Left renal pelvis (tissue), 4 donors: ENCODE measurements around the gene ADGRA1. TPM values are rescaled to one million over a fixed set of nuclear protein-coding genes. Genes with fewer than 3 reads are reported as not detected.
"Not testable (repeated sequence)": the region's sequence is repeated elsewhere in the genome, so short reads cannot be mapped to it uniquely, and the experiment has no call there.

ENCODE experiments used
- DNase-seq, 4 donors: peaks; one replicate each; pipeline ENCODE4 v3.0.0-alpha.2; 2013; ENCODE audit warnings: low read depth in 4 of 4, low spot score in 3 of 4
- polyA plus RNA-seq, 4 donors: library from polyadenylated mRNA; unstranded; fragments of 120-200 nt; gene quantifications; one replicate each; pipeline ENCODE4 v1.2.1, GENCODE V29; 2013; ENCODE audit not compliant: insufficient read length in 4 of 4

The ADGRA1 gene
- polyA plus RNA-seq = 1 to 10 TPM in 3 of 4 donors, under 1 TPM in 1; 0.57 to 1.6 (median 1.2) TPM

DNA sequence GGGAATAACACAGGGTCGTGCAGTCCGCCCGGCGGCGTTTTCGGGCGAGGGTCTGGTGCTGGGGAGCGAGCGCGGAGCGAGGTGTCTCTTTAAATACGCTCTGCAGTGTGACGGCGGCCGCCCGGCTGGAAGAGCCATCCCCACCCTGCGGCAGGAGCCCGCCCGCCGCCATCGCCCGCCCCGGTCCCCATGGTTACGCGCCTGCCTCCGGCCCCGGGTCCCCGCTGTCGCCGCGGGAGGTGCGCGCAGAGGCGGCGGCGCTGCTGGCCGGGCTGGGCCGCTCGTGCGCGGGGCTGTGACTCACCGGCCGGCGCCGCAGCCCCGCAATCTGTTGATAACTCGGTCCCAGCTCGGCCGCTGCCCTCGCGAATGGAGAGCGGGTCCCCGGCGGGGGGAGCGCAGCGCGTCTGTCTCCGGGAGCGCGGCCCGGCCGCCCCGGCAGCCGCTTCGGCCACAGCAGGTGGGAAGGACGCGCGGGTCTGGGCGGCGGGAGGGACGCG lies at the start of gene ADGRA1:
Gene ADGRA1, plus strand, starts transcription at position 246 of the 500 bp plus-strand sequence. CDS start 986 bp downstream, outside the sequence.
- DNase-seq = no peak

- no peak for DNase-seq
Observed at GRCh38 chr10:133038036-133038823, 49.5 kb upstream of the ADGRA1 start.

DNA sequence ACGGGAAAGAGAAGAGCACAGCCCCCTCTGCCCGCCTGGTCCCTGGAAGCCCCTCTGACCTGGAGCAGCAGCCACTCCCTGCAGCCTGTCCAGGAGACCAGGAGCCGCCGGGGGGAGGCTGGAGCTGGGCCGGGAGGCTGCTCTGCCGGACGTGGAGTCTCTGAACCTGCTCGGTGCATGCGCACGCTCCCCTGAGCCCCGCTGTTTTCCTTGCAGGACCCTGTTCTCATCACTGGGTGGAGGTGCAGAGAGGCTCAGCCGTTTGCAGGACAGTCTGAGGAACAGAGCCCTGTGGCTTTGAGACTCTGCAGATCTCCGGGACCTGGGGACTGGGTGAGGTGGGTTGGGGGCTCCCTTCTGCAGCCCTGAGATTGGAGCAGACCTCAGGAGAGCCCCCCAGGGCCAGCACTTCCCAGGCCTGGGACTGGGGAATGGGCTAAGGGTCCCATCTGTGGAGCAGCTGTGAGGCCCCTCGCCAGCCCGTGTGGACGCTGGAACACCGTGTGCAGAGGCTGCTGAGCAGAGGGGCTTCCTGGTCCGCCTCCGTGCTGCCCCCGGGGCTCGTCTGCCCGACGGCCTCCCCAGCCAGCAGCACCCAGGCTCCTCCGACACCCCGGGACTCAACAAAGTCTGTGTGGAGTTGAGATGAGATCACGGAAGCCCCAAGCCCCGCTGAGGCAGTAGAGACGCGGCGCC lies 48.5 kb upstream of the ADGRA1 start:
- DNase-seq = no peak

- DNase-seq = no peak
Observed at GRCh38 chr10:133039803-133040165, 47.9 kb upstream of the ADGRA1 start.

DNA sequence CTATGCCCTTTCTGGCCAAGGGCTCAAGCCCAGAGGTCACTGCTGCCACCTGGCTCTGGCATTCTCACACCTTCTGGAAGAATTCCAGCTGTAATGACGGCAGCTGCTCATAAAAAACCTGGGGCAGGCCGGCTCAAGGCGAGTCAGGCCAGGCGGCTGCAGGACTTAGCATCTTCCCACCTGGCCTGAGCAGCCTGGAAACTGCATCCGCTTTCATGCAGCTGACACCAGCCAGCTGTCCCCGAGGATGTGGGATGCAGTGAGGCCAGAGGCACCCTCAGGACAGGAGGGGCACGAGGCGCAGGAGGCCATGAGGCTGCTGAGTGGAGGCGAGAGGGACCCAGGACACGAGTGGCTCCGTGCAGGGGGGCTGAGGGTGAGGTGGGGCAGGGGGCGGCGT lies 47.5 kb upstream of the ADGRA1 start:
- no peak for DNase-seq

DNA sequence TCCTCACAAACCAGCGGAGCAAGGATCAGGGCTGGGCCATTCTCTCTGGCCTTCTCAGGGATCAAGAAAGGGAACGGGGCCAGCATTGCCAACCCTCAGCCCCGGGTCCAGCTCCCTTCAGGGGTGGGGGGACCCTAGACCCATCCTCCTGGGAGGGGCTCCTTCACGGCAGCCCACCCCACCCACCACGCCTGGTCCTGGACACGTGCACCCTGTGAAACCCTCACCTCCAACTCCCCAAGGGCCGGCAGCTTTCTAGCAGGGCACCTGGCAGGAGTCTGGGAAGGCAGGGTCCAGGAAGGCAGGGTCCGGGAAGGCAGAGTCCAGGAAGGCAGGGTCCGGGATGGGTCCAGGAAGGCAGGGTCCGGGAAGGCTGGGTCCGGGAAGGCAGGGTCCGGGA lies 46.6 kb upstream of the ADGRA1 start:
- DNase-seq = no peak

DNA sequence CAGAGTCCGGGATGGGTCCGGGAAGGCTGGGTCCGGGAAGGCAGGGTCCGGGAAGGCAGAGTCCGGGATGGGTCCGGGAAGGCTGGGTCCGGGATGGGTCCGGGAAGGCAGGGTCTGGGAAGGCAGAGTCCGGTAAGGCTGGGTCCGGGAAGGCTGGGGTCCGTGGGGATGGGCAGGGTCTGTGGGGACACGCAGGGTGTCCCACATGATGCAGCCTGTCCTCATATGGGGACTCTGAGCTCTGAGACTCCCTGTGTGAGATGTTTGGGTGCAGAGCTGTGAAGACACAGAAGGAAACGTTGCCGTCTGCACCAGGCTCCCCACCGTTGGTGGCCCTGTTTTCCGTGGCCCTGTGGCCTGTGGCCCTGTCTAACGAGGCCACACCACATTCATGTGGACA lies 45.7 kb upstream of the ADGRA1 start:
- no peak for DNase-seq

- DNase-seq = no peak
Observed at GRCh38 chr10:133042816-133043215, 44.9 kb upstream of the ADGRA1 start.

DNA sequence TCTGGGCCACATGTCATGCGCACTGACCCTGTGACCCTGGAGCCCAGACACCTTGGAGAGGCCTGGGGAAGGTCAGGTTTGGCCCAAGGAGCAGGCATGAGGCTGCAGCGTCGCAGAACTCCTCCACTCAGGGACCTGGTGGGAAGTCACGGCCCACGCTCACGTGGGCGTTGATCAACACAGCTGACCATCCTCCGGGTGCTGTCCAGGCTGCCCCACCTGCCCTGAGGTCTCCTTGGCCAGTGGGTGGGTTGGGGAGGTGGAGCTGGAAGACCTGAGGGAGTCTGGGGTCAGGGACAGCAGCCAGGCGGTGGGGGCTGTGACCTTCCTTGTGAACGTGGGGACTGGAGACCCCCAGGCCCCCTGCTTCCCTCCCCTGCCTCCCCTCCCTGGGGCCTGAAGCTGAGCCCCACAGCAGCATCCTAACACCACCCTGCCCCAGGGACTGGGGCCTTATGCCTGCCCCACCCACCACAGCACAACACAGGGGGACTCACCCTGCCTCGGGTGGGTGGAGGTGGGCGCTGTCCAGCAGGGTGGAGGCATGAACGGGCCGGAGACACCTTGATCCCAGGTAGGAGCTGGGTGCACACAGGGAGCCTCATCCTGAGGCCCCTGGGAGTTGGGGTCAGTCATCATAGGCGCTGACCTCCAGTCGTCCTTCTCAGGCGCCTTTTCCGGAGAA lies 44.0 kb upstream of the ADGRA1 start:
- no peak for DNase-seq

GRCh38 chr10:133044401-133044811 lies 43.3 kb upstream of the ADGRA1 start:
- DNase-seq = peak in 1 of 4 donors; percentile 45

- no peak for DNase-seq
Observed at GRCh38 chr10:133045556-133046389, 42.0 kb upstream of the ADGRA1 start.

DNA sequence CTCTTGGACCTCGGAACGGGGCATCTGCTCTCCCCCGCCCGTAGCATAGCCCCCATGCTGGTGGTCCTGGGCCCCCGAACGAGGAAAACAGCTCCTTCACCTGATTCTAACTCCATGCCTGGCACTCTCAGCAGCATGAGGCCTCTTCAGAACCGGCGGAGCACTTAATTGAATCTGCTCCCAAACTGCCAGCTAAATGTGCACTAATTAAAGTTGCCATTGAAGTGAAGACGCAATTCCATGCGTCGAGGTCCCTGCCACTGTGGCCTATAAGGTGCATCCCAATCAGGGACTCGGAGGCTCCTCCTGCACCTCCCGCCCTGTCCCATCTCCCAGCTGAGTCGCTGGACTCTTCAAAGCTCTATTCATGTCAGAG lies 41.3 kb upstream of the ADGRA1 start:
- DNase-seq = no peak

GRCh38 chr10:133047526-133048123 lies 40.1 kb upstream of the ADGRA1 start:
- DNase-seq = no peak

DNA sequence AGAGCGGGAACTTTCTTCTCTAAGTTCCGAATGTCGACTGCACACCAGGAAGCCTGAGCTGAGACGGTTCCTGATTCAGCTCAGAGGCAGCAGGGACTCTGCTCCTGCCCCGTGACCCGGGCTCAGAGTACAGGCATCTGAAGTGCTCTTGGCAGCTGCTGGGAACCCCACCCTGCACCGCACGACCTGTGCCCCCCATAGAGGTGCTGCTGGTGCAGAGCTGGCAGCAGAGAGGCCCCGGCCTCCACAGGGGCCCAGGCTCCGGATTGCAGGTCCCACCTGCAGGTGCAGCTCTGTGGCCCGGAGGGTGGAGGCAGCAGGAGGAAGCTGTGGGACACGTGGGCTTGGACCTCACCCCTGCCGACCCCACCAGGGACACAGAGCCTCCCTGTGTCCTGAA lies 39.5 kb upstream of the ADGRA1 start:
- no peak for DNase-seq

- no peak for DNase-seq
Observed at GRCh38 chr10:133048926-133049325, 38.8 kb upstream of the ADGRA1 start.

DNA sequence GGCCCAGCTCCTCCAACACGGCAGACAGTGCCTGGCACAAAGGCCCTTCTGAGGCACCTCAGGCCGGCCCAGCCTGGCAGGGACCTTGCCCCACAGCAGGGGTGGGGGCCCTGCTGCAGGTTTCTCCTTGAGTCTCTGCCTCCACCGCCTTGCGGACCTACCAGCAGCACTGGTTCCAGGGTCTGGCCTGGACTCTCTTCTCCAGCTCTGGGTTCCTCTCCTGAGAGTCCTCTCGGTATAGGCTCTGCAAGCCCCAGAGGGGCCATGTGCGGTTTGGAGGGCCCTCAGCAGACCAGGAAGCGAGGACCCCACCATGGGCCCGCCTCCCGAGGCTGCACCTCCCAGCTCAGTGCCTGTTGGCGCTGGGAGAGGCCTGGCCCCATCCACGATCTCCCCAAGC lies 38.1 kb upstream of the ADGRA1 start:
- no peak for DNase-seq

GRCh38 chr10:133050371-133050770 lies 37.4 kb upstream of the ADGRA1 start:
- DNase-seq = no peak

DNA sequence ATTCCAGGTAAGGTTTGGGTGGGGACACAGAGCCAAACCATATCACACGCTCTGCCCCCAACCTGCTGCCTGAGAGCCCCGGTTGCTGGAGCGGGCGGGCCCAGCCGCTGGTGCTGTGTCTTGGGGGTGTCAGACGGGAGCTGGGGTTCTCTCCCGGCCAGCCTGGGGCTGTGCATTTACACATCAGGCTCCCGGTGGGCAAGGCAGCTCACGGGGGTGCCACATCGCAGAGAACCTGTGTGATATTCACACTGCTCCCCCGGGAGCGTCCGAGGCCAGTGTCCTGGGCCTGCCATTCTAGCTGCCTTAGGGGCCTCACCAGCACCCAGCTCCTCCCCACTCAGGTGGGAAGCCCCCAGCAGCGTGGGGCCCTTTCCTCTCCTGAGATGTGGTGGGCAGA lies 35.6 kb upstream of the ADGRA1 start:
- DNase-seq = no peak

DNA sequence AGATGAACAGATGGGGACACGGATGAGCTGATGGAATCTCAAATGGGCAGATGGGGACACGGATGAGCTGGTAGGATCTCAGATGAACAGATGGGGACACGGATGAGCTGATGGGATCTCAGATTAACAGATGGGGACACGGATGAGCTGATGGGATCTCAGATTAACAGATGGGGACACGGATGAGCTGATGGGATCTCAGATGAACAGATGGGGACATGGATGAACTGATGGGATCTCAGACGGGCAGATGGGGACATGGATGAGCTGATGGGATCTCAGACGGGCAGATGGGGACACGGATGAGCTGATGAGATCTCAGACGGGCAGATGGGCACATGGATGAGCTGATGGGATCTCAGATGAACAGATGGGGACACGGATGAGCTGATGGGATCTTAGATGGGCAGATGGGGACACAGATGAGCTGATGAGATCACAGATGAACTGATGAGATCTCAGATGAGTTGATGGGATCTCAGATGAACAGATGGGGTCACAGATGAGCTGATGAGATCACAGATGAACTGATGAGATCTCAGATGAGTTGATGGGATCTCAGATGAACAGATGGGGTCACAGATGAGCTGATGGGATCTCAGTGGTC lies 34.1 kb upstream of the ADGRA1 start:
- DNase-seq = not testable (repeated sequence)

DNA sequence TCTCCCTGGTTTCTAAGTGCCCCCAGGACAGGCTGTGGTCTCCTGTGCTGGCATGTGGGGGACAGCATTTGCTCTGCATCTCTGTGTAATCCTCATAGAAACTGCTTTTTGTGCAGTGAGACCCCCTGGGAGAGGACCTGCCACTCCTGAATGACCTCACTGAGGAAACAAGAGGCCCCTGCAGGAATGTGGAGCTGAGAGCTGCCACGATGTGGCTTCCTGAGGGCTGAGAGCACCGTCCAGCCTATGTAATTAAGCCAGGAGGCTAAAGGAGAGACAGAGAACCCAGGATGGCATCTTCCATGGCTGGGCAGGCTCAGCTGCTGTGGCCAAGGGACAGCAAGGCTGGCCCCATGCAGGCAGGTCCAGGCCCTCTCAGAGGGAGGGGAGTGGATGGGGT lies 32.3 kb upstream of the ADGRA1 start:
- no peak for DNase-seq
